ENCODE measurements around the gene KLF16. TPM values are rescaled to one million over a fixed set of nuclear protein-coding genes. Genes with fewer than 3 reads are reported as not detected.

KLF16 gene
- total RNA-seq, 1 donor = 10.4 TPM

DNA sequence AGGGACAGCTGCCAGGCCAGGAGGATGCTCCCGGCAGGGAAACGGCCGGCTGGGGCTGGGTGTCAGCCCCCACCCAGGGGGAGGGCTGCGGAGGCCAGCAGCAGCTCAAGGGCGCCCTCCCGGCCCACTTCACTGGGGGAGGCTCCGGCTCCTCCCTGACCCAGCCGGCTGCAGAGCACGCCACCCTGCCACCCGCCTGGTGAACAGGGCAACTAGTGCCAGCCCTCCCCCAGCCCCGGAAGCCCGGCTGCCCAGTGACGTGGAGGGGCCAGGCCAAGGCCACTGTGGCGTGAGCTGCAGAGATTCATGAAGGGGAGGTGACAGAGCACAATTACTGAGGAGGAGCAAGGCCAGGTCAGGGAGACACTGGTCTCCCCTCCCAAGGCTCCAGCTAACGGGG, 29.8 kb downstream of the KLF16 start:
- TF ChIP-seq, protein P1, sequence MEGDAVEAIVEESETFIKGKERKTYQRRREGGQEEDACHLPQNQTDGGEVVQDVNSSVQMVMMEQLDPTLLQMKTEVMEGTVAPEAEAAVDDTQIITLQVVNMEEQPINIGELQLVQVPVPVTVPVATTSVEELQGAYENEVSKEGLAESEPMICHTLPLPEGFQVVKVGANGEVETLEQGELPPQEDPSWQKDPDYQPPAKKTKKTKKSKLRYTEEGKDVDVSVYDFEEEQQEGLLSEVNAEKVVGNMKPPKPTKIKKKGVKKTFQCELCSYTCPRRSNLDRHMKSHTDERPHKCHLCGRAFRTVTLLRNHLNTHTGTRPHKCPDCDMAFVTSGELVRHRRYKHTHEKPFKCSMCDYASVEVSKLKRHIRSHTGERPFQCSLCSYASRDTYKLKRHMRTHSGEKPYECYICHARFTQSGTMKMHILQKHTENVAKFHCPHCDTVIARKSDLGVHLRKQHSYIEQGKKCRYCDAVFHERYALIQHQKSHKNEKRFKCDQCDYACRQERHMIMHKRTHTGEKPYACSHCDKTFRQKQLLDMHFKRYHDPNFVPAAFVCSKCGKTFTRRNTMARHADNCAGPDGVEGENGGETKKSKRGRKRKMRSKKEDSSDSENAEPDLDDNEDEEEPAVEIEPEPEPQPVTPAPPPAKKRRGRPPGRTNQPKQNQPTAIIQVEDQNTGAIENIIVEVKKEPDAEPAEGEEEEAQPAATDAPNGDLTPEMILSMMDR (IDR thresholded peaks at IDR 0.05; ENCODE audit: insufficient read depth, low read depth, low read length) = no peak
- no peak overlapping the region for H3K4me3 ChIP-seq (ENCODE audit: low read depth, low read length)
- peak; percentile 13 for DNase-seq (ENCODE audit: low read depth)

DNA sequence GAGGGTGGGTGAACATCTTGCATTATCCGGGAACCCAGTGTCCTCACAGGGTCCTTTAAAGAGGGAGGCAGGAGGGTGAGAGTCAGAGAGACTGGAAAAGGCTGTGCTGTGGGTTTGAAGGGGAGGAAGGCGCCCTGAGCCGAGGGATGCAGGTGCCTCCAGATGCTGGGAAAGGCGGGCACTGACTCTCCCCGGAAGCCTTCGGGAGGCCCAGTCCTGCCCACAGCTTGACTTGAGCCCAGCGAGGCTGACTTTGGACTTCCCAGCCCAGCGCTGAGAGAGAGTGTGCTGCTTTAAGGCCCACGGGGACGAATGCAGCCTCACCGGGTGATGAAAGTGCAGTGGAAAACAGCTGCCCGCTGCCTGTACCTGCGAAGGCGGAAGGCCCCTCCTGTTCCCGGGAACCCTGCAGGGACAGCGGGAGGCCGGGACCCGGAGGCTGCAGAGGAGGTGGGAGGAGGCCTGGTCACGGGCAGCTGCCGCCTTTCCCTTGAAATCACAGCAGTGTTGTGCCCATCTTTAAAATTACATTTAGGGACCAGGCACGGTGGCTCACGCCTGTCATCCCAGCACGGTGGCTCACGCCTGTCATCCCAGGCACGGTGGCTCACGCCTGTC, 31.2 kb downstream of the KLF16 start:
- TF ChIP-seq, protein P1 (IDR thresholded peaks at IDR 0.05; ENCODE audit: insufficient read depth, low read depth, low read length) = no peak
- no peak for DNase-seq (ENCODE audit: low read depth)
- H3K4me3 ChIP-seq (ENCODE audit: low read depth, low read length) = no peak overlapping the region

DNA sequence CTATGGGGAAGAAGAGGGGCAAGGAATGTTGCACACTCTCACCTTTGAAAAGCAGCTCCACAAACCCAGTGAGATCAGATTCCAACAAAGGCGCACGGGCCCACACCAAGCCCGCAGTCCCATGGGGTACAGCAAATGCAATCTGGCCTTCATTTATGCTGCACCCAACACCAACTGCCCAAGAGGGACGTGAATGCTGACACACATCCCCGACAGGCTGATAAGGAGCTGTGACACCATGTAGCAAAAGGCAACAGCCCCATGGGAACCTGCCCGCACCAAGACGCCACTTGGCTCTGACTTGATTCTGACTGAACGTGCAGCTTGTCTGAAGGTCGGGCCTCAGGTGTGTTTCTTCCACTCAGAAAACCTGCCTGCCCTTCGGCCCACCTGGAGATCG, 32.4 kb downstream of the KLF16 start:
- TF ChIP-seq, protein P1 (IDR thresholded peaks at IDR 0.05; ENCODE audit: insufficient read depth, low read depth, low read length) = no peak
- DNase-seq (ENCODE audit: low read depth) = no peak
- H3K4me3 ChIP-seq (ENCODE audit: low read depth, low read length) = no peak overlapping the region

DNA sequence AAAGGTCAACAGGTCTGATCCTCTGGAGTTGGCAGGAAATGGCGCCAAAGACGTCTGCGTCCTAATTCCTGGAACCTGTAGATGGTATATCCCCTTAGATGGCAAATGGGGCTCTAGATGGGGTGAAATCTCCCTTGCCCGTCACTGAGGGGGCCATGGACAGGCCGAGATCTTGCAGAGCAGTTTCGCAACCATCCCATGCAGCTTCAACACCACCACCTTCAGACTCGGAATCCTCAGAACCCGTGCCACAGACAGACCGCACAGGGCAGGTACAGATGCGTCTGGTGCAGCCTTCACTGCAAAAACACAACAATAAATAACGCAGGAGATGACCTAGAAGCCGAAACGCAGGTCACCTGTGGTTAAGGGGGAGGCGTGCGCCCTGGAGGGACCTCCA, 32.8 kb downstream of the KLF16 start:
- no peak for DNase-seq (ENCODE audit: low read depth)
- no peak overlapping the region for H3K4me3 ChIP-seq (ENCODE audit: low read depth, low read length)
- TF ChIP-seq, protein P1 (IDR thresholded peaks at IDR 0.05; ENCODE audit: insufficient read depth, low read depth, low read length) = no peak

DNA sequence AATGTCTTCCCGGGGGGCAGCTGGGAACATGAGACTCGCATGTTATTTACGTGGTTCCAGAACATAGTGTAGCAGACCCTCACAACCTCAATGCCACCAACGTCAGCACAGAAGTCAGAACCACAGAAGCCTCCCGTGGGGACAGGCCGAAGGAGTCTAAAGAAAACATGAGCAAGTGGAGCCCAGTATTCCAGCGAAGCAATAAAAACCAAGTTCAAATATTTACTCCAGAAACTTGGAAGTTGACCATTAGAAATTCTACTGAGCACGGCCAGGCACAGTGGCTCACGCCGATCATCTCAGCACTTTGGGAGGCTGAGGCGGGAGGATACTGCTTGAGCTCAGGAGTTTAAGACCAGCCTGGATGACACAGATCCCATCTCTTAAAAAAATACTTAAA, 33.4 kb downstream of the KLF16 start:
- H3K4me3 ChIP-seq (ENCODE audit: low read depth, low read length) = no peak overlapping the region
- TF ChIP-seq, protein P1 (IDR thresholded peaks at IDR 0.05; ENCODE audit: insufficient read depth, low read depth, low read length) = no peak
- no peak for DNase-seq (ENCODE audit: low read depth)

DNA sequence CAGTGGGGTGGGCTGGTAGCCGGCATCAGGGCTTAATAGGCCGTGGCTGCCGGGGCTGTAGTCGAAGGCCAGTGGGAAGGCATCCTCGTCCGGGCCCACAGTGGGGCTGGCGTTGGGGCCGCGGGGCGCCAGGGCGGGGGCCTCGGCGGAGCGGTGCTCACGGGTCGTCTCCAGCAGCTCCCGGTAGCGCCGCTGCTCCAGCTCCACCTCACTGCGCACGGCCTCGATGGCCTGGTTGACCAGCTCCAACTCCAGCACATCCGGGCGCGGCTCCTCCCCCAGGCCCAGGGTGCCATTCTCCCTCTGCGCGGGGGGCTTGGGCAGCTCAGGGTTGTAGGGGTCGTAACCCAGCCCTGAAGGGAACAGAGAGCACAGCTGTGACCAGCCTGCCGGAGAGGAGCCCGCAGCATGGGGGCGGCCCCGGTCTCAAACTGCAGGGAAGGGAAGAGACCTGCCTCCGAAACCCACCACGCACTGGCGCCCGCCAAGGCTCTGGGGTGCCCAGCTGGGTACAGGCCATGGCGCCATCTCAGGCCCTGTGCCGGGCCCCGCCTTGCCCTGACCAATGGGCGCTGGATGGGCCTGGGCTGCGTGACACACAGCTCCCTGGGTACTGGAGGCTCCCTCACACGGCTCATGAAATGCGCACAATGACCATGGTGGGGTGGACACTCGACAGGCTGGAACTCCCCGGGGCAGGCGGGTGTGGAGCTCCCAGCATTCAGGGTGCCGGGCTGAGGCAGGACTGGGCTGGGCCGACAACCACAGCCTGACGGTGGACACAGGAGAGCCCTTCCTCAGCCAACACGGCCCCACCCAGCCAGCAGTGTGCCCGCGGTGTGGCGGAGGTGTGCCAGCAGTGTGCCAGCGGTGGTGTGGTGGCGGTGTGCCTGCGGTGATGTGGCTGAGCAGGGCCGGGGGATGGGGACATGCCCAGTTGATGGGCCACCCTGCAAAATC, 34.8 kb downstream of the KLF16 start:
- DNase-seq (ENCODE audit: low read depth) = no peak
- no peak overlapping the region for H3K4me3 ChIP-seq (ENCODE audit: low read depth, low read length)
- TF ChIP-seq, protein P1 (IDR thresholded peaks at IDR 0.05; ENCODE audit: insufficient read depth, low read depth, low read length) = no peak
